Measurements from ENCODE around the gene RAP2B.

RAP2B gene

DNA sequence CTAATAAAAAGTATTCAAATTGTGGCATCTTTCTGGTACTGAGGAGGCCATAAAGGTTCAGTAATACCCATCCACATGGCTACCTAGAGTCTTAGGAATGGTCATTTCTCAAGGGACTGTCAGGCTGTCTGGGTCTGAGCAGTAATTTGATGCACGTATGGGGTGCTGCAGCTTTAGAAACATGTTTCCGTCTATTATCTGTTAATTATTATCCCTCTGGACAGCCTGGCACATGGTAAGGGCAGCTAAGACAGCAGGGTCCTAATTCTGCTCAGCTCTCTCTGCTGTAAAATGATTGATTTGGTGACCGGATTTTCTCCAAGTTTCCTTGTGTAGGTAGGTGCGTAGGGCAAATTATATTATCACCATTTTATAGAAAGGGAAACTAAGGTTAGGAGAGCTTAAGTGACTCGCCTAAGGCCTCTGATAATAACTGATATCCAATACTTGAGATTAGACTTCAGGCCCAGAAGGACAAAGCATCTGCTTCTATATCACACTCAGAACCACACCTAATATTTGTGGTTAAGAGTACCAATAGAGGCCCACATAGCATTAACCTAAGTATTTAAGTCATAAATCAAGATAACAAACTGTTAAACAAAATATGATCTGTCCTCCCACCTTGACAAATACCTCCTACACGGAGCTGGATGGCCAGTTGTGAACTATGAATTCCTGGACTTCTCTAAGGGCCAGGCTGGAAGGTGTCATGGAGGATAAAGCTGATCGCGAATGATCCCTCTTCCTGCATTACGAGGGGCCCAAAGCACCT lies 2.9 kb upstream of the RAP2B start:
- no peak for DNase-seq
- in situ Hi-C loops (cut with HindIII; ENCODE audit: low pct_ligation_motif_present, low pct_unique_long_range_greater_than_20kb, low sequenced_read_pairs) = no loop called here

- DNase-seq = no peak
- in situ Hi-C loops (cut with HindIII; ENCODE audit: low pct_ligation_motif_present, low pct_unique_long_range_greater_than_20kb, low sequenced_read_pairs) = no loop called here
Observed at GRCh38 chr3:153159771-153160397, 2.1 kb upstream of the RAP2B start.

DNA sequence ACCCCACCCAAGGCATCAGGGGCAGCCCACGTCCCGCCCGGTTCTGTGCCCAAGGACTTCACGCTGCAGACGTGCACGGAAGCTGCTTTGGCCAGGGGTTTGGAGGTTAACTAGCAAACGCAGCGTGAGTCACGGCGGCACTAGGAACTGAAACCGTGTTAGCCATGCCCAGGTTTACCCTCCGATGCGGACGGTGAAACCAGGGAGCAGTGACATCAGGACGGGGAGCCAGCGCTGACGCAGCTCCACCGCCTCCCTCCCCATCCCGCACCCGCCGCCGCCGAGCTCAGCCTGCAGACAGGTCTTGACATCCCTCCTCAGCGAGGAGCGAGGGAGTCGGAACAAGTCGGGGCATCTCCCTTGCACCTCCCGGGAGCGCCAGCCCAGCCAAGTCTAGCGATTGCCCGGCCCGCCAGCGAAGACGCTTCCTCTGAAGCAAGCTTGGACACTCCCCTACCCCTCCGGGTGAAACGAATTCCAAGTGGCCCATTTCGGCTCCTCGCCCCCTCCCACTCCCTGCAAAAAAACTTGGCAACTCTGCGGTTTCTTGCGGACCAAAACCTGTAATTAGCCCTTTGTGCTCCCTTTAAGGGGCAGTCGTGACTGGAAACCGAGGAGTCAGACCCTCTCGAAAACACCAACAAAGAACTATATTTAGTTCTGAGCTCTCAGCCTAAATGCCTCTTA lies 1.4 kb upstream of the RAP2B start:
- peak; percentile 86 for DNase-seq
- in situ Hi-C loops (cut with HindIII; ENCODE audit: low pct_ligation_motif_present, low pct_unique_long_range_greater_than_20kb, low sequenced_read_pairs) = no loop called here

DNA sequence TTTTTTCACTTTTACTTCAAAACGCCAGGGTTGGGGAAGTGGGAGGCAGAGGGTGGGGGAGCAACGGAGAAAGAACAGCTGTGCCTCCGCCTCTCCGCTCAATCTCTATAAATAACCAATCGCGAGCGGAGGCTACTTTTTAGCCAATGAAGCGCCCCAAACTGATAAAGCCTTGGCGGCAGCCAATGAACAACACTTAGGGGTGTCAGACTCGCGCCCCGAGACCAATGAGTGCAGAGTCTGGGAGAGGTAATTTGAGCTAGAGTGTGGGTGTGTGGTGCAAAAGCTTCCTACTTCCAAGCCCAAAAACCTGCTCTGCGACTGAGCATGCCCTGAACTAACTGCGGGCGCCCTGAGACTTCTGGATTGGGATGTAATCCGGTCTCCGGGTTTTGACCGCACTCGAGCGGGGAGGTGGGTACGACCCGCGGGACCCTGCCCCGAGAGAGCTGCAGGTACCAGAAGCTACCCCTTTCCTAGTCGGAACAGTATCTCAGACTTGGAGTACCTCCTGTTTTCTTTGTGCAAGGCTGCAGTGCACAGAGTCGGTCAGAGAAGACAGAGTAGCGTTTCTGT lies 800 bp upstream of the RAP2B start:
- DNase-seq = peak; percentile 98
- in situ Hi-C loops (cut with HindIII; ENCODE audit: low pct_ligation_motif_present, low pct_unique_long_range_greater_than_20kb, low sequenced_read_pairs) = no loop called here

DNA sequence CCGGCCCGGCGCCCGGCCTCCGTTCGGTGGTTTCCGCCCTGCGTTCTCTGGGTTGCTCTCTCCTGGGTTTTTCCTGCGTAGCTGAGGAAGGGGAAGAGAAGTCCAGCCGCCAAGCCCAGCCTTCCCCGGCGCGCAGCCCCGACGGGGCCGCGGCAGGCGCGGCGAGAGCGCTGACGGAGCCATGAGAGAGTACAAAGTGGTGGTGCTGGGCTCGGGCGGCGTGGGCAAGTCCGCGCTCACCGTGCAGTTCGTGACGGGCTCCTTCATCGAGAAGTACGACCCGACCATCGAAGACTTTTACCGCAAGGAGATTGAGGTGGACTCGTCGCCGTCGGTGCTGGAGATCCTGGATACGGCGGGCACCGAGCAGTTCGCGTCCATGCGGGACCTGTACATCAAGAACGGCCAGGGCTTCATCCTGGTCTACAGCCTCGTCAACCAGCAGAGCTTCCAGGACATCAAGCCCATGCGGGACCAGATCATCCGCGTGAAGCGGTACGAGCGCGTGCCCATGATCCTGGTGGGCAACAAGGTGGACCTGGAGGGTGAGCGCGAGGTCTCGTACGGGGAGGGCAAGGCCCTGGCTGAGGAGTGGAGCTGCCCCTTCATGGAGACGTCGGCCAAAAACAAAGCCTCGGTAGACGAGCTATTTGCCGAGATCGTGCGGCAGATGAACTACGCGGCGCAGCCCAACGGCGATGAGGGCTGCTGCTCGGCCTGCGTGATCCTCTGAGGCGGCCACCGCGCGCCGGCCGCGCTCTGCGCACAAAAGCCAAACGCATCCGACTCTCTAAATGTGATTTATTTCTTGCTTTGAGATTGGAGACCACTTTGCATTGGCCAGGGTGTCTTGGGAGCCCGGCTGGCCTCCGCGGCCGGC lies 727 bp downstream of the RAP2B start:
- in situ Hi-C loops (cut with HindIII; ENCODE audit: low pct_ligation_motif_present, low pct_unique_long_range_greater_than_20kb, low sequenced_read_pairs) = no loop called here

DNA sequence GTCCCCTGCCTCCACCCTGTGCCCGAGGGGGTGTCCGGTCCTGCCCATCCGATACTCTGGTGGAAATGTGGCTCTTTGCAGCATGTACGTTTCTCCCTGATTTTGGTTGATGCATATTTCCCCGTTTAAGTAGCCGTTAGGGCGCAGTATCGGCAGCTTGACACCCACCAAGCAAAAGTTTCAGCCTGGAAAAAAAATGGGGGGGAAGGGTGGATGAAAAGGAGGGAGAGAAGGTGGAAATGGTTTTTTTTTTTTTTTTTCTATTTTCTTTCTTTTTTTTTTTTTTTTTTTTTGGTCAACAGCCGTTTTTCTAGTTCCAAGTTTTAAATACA lies 1.3 kb downstream of the RAP2B start:
- DNase-seq = peak; percentile 37
- in situ Hi-C loops (cut with HindIII; ENCODE audit: low pct_ligation_motif_present, low pct_unique_long_range_greater_than_20kb, low sequenced_read_pairs) = no loop called here

More for the DNA sequence above, 727 bp downstream of the RAP2B start:
- DNase-seq = peak; percentile 32

- in situ Hi-C loops (cut with HindIII; ENCODE audit: low pct_ligation_motif_present, low pct_unique_long_range_greater_than_20kb, low sequenced_read_pairs) = no loop called here
- no peak for DNase-seq
Observed at GRCh38 chr3:153163756-153164550, 1.9 kb downstream of the RAP2B start.

- peak; percentile 11 for DNase-seq
- in situ Hi-C loops (cut with HindIII; ENCODE audit: low pct_ligation_motif_present, low pct_unique_long_range_greater_than_20kb, low sequenced_read_pairs) = no loop called here
Observed at GRCh38 chr3:153165261-153165681, 3.2 kb downstream of the RAP2B start.

DNA sequence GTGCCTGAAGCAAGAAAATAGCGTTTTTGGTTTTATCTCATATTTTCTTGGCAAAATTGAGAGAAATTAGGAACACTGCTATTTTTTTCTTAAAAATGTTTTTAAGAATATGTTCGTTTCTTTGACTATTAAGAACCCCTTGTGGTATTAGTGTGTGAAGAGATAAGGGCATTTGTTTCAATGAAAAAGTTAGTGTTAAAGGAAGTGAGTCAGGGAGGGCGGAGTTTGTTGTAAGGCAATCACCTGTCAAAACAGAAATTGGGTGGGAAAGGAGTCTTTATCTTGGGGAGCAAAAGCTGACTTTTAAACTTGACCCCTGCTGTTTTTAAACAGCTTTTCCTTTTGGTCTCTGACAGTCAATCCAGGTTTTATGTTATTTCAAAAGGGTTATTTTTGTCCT lies 4.2 kb downstream of the RAP2B start:
- in situ Hi-C loops (cut with HindIII; ENCODE audit: low pct_ligation_motif_present, low pct_unique_long_range_greater_than_20kb, low sequenced_read_pairs) = no loop called here
- DNase-seq = no peak

GRCh38 chr3:153166796-153167195 lies 4.8 kb downstream of the RAP2B start:
- DNase-seq = no peak
- in situ Hi-C loops (cut with HindIII; ENCODE audit: low pct_ligation_motif_present, low pct_unique_long_range_greater_than_20kb, low sequenced_read_pairs) = no loop called here

GRCh38 chr3:153169793-153170383 lies 7.9 kb downstream of the RAP2B start:
- in situ Hi-C loops (cut with HindIII; ENCODE audit: low pct_ligation_motif_present, low pct_unique_long_range_greater_than_20kb, low sequenced_read_pairs) = no loop called here
- DNase-seq = no peak

- DNase-seq = no peak
- in situ Hi-C loops (cut with HindIII; ENCODE audit: low pct_ligation_motif_present, low pct_unique_long_range_greater_than_20kb, low sequenced_read_pairs) = no loop called here
Observed at GRCh38 chr3:153171256-153171655, 9.2 kb downstream of the RAP2B start.

- no peak for DNase-seq
- in situ Hi-C loops (cut with HindIII; ENCODE audit: low pct_ligation_motif_present, low pct_unique_long_range_greater_than_20kb, low sequenced_read_pairs) = no loop called here
Observed at GRCh38 chr3:153171918-153172317, 9.9 kb downstream of the RAP2B start.

- in situ Hi-C loops (cut with HindIII; ENCODE audit: low pct_ligation_motif_present, low pct_unique_long_range_greater_than_20kb, low sequenced_read_pairs) = no loop called here
- no peak for DNase-seq
Observed at GRCh38 chr3:153172796-153173757, 11.1 kb downstream of the RAP2B start.

GRCh38 chr3:153173758-153174516 lies 11.9 kb downstream of the RAP2B start:
- in situ Hi-C loops (cut with HindIII; ENCODE audit: low pct_ligation_motif_present, low pct_unique_long_range_greater_than_20kb, low sequenced_read_pairs) = no loop called here
- DNase-seq = no peak

DNA sequence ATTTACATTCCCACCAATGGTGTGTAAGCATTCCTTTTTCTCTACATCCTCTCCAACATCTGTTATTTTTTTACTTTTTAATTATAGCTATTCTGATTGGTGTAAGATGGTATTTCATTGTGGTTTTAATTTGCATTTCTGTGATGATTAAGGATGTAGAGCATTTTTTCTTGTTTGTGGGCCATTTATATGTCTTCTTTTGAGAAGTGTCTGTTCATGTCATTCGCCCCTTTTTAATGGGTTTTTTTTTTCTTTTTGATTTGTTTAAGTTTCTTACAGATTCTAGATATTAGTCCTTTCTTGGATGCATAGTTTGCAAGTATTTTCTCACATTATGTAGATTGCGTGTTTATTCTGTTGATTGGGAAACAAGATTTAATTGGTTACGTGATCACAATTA lies 14.2 kb downstream of the RAP2B start:
- in situ Hi-C loops (cut with HindIII; ENCODE audit: low pct_ligation_motif_present, low pct_unique_long_range_greater_than_20kb, low sequenced_read_pairs) = no loop called here
- DNase-seq = no peak

Data from ACHN (cell line).